Islet precursor cell (in vitro differentiated cells): Measurements from ENCODE around the gene CYP27B1.
A peak's percentile ranks its signal among the peaks of the same experiment; 100 is the strongest.

Source experiments
- DNase-seq: peaks from one replicate; pipeline ENCODE4 v3.0.0-alpha.2; 2018

The CYP27B1 gene

DNA sequence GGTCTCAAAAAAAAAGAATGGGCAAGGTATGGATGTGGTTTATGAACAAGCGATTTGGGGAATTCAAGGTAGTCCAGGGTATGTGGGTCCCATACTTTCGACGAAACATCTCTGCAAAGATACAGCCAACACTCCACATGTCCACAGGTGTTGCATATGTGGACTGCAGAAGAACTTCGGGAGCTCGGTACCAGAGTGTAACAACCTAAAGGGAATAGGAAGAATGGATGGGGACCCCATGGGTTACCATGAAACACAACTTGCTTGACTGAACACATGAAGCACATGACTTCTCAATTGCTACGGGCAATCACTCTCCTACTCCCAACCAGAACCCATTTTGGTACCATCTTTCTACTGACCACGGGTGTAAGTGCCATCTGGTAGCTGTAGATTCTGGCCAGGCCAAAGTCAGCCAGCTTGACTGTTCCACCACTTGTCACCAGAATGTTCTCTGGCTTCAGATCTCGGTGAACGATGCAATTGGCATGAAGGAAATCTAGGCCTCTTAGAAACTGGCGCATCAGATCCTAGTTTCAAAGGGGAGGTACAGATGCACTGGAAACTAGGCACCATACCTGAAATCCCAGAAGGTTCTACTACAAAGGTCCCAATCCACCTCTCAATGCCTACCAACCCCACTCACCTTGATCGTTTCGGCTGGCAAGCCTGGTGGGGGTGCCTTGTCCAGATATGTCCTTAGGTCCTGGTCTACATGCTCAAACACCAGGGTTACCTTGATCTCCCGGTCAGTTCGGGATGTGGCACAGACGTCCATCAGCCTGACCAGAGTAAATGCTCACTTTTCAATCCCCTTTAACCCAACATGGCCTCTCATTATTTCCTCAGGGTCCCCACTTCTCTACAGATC lies 16.1 kb downstream of the CYP27B1 start:
- DNase-seq: peak; percentile 43

DNA sequence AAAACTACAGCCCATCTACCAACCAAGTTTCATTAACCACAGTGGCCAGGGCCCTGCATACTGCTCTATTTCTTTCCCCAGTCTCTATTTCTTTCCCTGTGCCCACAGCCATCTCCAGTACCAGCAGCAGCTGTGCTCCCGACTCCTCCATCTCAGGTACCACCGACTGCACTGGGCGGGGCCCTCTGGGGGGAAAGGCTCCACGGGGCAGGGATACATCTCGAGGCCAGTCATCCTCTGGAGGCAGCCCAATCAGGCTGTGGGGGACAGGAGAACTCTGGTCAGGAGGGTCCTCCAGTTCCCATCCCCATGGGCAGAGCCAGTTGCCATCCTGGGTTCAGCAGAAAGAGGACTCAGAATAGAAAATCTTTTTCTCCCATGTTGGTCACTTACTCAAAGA lies 17.8 kb downstream of the CYP27B1 start:
- no peak for DNase-seq

DNA sequence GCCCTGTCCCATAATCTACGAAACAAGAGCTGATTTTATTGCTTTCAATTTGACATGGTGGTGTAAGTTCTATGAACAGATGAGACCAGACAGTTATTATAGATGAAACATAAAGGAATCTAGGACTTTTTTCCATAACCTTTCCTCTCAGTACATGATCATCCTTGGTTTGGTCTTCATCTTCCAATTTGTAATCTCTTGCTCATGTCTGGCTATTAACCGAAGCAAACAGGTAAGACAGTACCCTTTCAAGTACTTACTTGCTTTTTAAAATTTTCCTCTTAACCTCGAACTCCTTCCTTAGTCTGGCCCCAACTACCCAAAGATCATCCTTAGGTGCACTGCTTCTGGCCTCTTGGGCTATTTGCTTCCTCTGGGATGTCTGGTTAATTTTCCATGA lies 20.9 kb downstream of the CYP27B1 start:
- no peak for DNase-seq

DNA sequence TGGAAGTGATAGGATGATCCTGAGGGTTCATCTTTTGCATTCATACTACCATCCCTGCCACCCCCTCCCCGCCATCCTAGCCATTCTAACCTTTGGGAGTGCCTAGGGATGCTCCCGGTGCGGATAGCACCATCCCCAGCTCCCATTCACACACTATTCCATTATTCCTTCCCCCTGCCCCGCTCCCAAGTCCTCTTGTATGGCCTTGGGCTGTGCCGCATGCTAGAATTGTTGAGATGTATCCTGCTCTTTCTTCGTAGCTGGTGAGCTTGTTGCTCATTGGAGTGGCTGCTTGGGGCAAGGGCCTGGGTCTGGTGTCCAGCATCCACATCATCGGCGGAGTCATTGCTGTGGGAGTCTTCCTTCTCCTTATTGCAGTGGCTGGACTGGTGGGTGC lies 21.4 kb downstream of the CYP27B1 start:
- DNase-seq: no peak

DNA sequence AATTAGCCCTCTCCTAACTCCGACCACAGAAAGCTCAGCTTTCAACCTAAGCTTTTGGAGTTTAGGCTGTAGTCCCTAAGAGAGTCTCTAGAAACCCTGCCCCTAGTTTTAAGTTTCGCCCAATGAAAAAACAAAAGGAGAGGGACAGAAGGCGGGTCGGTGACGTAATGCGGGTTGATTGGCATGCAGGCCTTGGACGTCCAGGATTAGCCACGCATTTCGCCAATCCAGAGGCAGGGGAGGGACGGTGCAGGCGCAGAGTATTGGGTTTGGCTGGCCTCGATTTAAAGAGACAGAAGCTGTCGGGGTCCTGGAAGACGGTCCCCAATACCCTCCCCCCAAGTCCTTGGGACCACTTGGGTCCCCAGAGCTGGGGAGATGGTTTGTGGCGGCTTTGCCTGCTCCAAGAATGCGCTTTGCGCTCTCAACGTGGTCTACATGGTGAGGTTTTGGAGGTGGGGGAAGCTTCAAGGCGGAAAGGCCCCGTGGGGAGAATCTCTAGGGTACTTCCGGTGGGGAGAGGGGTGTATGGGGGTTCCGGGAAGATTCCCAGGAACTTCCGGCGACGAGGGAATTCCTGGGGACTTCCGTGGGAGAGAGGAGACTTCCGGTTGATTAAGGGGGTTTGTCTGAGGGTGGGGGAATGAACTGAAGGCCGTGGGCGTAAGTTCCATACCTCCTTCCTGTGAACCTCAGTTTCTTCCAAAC lies 21.9 kb downstream of the CYP27B1 start, which contains the start of gene TSPAN31:
TSS of gene TSPAN31 (plus strand) at position 263 of the 708 bp plus-strand sequence. CDS start at position 379, 116 bp downstream.
- DNase-seq: peak; percentile 97

DNA sequence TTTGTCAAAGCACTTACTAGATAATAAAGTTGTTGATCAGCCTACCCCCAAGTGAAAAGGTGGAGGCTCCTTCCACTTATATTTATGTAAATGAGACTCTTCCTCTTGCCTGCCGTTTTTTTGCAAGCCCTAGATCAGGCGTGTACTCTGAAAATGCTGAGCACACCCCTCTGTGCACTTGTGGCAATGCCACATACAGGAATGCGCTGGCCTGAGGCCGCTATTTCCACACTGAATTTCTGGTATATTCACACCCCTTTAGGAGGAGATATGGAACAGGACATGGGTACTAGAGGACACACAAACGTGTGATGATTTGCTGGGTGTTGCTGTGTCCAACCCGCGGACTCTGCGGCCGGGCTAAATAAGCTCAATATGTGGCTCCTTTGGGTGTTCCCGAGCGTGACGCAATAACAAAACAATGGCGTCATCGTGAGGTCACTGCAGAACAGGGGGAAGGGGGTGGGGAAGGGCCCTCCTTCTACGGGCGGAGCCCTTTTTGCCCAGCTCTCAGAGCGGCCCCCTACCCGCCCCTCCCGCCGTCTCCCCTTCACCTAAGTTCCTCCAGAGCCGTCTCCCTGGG lies 22.6 kb downstream of the CYP27B1 start:
- DNase-seq: no peak

DNA sequence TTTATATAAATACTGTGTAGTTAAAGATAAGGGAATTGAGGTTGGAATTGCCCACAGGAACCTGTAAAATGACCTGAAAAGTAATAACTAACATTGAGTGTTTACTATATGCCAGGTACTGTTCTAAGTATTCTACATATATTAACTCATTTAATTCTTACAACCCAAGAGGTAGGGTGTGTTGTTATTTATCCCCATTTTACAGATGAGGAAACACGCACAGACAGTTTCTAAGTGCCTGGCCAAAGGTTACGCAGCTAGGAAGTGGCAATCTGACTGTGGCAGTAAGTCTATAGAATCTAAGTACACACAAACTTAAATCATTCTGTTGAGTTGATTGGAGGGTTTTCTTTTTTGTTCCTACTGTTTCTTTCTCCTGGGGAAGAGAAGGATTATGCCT lies 23.1 kb downstream of the CYP27B1 start:
- DNase-seq: no peak

DNA sequence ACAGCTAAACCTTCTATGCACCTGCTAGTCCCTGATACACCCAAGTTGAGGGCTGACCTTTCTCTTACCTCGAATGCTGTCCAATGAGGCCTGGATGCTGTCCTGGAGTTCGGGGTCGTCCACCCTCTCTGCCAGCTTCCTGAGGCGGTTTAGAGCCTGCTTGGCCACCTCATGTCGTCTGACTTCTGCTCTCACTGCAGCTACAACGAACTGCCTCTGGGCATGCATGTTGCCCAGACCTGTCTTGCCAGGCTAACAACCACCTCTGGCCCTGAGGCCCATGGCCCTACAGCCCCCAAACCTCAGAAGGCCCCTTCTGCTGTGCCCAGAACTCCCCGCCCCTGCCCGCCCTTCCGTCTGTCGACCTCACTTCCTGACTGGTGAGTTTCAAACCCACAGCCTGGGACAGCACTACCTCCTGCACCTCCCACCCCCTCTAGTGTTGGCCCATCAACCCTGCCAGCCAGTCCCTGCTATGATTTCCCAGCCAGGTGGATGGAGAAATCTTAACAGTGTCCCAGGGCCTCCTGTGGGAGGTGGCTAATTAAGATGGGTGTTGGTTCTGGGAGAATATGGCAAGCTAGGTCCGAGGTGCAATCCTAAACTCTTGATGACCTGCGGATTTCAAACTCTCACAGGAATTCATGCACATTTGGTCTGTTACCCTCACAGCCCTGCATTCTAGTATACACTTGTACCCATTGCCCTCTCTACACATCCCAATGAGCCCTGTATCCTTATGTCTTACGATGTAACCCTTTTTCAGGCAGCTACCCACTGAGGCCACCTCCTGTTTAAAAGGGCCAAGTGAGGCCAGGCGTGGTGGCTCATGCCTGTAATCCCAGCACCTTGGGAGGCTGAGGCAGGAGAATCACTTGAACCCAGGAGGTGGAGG lies 24.8 kb downstream of the CYP27B1 start:
- DNase-seq: peak; percentile 79

DNA sequence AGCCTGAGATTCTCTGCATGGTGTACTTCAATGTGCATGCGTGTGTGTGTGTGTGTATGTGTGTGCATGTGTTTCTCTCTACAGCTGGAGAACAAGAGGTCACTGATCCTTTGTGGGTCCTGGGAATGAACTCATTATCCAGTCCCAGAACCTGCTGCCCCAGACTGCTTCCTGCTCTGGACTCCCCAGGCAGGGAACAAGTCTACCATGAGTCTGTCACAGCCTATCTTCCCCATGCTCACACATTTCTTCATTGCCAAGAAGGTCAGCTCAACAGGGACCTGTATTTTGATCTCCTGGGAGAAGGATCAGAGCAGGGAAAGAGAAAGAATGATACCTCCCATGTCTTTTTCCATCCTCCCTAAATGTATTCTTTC lies 25.5 kb downstream of the CYP27B1 start:
- DNase-seq: no peak

DNA sequence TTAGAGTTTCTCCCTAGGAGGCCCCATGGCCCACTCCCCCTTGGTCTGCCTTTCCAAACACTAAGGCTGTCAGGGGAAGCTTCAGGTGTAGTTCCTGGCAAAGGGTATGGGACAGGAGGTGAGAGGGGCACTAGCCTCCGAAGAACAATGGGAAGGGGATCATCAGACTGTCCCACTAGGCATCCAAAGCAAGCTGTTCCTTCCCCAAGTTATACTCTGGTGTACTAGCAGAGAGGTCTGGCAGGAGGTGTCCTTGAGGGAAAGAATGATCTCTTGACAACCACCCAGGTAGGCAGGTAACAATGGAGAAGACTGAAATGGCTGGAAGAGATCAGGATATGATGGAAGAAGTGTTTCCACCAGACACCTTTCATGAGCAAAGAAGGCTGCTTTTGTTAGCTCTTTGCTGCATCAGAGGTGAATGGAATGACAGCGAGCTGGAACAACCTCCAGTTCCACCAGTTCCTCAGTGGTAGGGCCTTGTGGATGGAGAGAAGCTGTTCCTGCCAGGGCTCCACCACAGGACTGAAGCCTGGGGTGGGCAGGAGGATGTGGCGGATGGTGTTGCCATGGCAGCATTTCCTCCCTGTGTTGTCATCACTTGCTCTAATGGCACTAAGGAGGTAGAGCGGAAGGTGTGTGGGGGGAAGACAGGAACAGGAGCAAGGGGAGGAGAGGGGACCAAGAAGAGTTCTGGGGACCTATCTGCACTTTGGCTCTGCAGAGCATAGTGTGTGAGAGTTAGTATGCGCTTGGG lies 26.0 kb downstream of the CYP27B1 start:
- no peak for DNase-seq

DNA sequence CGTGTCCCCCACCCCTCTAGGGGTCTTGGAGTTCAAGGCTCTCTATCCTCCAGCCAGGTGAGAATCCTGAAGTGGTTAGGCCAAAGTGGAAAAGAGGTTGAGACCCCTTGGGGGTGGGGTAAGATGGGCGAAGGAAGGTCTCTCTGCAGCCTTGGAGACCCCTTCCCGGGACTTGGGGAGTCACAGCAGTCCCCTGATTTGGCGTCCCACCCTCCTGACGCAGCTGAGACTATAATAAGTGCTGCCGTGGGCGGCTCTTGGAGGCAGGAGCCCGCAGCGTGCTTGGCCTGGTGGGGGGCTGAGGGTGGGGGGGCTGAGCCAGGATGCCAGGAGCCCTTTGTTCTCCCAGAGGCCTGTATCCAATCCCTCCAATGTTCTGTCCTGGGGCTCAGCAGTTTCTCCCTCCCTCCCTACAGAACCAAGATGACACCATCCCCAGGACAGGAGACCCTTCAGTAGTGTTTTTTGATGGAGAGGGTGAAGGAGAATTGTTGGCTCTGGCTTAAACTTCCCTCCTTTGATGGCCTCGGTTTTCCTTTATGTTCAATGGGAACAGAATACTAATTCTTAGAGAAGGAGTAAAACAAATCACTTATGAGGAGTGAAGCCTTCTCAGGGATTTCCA lies 26.9 kb downstream of the CYP27B1 start:
- no peak for DNase-seq

DNA sequence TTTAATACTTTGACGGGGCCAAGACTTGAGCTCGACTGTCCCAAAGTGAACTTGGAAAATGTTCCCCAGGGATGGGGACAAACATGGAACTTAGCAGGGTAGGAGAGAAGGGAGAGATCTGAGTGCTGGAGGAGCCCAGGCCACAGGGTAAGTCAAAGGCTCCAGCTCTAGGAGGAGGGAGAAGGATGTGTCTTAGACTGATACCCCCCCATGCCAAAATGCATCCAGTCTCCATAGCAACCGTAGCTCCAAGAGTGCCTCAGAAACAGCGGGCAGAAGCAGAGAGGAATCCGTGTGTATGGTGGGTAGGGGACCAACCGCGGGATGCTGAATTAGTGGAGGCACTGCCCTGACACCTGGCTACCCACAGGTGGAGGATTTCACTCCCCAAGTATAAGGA lies 27.5 kb downstream of the CYP27B1 start:
- DNase-seq: no peak

DNA sequence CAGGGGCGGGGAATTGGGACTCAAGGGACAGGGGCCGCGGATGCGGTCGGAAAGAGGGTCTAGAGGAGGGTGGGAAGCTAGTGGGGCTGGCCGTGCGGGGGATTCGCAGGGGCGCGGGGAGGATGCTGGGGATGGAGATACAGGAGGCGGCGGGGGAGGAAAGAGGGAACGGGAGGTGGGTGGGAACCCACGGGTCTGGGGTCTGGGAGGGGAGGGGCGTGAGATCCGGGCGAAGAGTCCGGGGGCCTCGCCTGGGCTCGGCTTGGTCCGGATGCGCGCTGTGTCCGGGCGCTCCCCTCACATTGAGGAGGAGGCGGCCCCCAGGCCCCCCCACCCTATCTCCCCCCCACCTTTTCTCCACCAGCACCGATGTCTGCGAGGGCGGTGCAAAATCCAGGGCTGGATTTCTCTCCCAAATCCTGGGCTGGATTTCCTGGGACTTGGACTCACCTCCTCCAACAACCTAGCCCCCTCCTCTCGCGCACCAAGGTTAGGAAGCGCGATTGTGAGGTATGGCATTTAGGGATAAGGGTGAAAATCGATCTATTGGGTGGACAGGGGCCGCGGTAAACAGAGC lies 28.1 kb downstream of the CYP27B1 start, which contains the start of gene AGAP2:
TSS of gene AGAP2 (minus strand) at position 82 of the 577 bp plus-strand sequence. CDS start 496 bp downstream, outside the sequence.
- no peak for DNase-seq

DNA sequence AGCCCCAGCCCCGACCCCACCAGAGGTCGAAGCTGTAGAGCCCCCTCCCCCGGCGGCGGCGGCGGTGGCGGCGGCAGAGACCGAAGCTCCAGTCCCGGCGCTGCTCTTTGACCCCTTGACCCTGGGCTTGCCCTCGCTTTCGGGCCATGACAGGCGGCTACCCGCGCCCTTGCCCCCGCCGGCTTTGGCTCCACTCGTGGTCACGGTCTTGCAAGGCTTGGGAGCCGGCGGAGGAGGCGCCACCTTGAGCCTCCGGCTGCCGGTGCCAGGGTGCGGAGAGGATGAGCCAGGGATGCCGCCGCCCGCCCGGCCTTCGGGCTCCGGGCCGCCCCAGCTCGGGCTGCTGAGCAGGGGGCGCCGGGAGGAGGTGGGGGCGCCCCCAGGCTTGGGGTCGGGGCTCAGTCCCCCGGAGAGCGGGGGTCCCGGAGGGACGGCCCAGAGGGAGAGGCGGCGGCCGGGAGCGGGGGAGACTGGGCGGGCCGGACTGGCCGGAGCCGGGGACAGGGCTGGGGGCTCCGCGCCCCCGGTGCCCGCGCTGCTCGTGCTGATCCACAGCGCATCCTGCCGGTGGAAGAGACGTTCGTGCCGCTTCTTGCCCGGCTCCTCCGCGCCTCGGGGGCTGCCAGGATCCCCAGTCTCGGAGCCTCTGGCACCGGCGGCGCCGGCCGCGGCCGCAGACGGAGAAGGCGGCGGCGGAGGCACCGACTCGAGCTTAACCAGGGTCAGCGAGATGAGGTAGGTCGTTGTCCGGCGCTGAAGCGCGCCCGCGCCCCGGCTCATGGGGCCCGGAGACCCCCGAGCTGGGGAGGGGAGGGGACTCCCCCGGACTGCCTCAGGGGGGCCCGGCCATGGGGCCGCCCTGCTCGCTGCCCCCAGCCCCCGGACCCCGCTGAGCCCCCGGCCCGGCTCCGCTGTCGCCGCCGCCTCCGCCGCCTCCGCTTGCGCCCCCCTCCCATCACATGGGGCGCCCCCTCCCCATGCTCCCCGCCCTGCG lies 29.1 kb downstream of the CYP27B1 start:
- peak; percentile 73 for DNase-seq

DNA sequence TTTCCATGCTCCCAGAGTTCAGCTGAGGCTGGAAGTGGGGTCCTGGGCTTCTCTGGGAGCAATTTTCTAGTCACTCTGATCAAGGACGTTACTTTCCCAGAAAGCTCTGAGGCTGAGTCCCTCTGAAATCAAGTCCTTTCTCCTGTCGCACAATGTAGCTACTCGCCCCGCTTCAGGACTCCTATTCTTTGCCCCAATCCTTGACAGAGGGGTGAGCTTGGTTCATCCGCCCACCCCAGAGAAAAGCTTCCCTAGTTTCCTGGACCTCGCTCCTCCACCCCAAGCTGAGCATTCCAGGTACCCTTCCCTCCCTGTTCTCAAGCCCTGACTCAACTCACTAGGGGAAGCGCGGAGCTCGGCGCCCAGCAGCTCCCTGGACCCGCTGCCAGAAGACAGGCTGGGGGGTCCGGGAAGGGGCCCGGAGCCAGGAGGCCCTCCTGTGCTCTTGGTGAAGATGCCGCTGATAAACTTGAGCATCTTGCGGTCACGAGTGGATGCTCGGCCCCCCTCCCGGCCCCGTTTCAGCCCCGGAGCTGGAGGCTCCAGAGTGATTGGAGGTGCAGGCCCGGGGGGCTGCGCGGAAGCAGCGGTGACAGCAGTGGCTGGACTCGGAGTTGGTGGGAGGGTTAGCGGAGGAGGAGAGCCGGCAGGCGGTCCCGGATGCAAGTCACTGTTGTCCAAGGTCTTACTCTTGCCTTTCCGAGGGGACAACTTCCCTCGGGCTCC lies 30.0 kb downstream of the CYP27B1 start:
- DNase-seq: no peak

DNA sequence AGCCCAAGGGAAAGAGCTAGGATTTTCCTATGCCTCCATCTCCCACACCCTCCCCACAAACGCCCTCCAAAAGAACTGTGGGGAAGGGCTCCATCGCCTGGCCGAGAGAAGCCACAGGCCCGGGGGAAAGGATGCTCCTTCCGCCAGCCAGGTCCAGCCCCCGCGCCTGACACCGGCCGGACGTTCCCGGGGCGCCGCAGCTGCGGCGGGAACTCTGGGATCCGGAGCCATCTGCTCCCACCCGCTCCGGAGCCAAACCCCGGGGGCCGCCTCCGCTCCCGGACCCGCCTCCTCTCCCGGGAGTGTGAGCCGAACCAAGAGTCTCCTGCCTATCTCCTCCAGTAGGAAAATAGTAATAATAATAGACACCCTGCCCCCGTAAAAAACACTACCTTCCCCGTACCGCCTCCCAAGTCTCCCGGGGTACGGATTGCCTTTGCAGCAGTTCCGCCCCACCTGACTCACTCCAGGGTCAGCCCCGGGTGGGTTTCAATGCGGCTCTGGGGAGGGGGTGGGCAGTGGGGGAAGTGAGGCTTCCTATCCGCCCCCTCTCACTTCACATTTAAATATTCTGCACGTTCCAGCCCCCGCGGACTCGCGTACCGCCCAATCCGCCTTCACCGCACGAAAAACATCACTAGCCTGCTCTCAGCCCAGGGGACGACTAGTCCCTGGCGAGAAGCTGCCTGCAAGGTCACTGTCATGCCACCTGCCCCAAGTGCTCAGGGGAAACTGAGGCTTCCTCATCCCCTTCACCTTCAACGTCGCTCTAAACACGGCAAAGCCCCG lies 30.7 kb downstream of the CYP27B1 start:
- peak; percentile 81 for DNase-seq

DNA sequence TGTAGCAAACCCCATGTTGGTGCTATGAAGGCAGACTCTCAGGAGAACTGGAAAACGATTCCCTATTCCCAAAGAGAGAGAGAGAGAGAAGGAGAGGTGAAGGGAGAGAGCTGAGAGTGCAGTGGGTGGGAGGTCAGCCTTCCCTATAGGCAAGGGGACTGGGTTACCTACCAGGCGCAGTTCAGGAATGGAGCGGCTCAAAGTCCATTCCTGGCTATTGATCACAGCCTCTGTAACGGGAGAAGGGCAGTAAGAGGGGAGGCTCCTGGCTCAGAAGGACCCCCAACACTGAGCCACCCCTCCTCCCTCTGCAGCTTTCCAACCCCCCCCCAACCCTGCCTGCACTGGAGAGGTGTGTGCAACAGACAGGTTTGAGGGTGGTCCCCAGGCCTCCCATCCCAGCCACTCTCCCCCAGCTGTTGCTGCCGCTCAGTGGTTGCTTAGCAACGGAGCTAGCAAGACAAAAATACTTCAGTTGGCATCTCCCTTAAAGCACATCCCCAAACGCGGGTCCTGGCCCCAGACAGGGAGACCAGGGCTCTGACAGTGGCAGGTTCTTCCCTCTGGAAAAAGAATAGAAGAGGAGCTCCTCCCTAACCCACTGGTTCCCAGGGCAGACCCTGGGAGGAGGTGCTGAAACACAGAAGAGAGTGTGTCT lies 31.6 kb downstream of the CYP27B1 start:
- no peak for DNase-seq

DNA sequence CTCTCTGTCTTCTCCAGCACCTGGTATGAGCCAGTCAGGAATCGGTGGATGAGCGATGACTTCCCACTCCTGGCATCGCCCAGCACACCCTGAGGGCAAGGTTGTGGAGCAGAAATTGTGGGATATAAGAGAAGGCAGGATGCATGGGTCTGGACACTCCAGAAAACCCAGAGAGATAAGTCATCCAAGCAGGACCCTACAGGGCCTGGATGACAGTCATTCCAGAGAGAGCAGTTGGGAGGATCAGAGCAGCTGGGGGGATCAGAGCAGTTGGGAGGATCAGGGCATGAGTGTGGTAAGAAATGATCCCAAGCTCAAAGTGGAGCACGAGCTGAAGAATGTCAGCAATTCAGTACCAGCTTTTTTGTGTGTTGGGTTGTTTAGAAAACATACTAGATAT lies 32.3 kb downstream of the CYP27B1 start:
- peak; percentile 35 for DNase-seq
